Endothelial cell of umbilical vein (primary cell): ENCODE results near the gene SOCS7. TPM values are rescaled to one million over a fixed set of nuclear protein-coding genes. Genes with fewer than 3 reads are reported as not detected.

Experiments
- BruUV-seq: library from RNA; stranded (reverse); fragments of 400-500 nt; replicated peaks from 2 replicates; lab custom pipeline; 2021; lab: Mats Ljungman, UMichigan
- CTCF ChIA-PET: fragments of 300-600, 350-600 bp; sonication (Branson Sonifier 250); formaldehyde crosslinking; loops from one replicate; lab custom pipeline; 2021; ENCODE audit warnings: antibody characterized with exemption, inconsistent platforms; lab: Charles Lee
- POLR2A ChIA-PET: fragments of 300-600, 350-600 bp; sonication (Branson Sonifier 250); formaldehyde crosslinking; loops from one replicate; lab custom pipeline; 2021; ENCODE audit warnings: antibody characterized with exemption, inconsistent platforms; lab: Charles Lee
- DNase-seq: peaks from one replicate; pipeline ENCODE4 v3.0.0-alpha.2; 2011; ENCODE audit warnings: low read depth, low spot score
- FAIRE-seq: peaks from 2 replicates; lab custom pipeline; 2011; peaks lifted over from hg19 to GRCh38; lab: Jason Lieb, UNC
- H2AFZ ChIP-seq: 2 replicates; pipeline ENCODE4 v1.6.0; 2012; ENCODE audit warnings: low read depth, low read length, control low read depth, inconsistent platforms
- H3K27ac ChIP-seq: 2 replicates; pipeline ENCODE4 v1.5.1; 2011; ENCODE audit warnings: low read depth, mild to moderate bottlenecking, control low read depth, low read length, moderate library complexity; ENCODE audit not compliant: insufficient read depth
- H3K27me3 ChIP-seq, 2 experiments: 2 replicates each; pipeline versions ENCODE4 v1.6.0 to v1.6.1; 2011; ENCODE audit warnings: low read length in 2 of 2, mixed read lengths in 1 of 2; ENCODE audit not compliant: control insufficient read depth in 2 of 2, insufficient read depth in 2 of 2
- H3K36me3 ChIP-seq, 2 experiments: 2 replicates in 1 of 2; 3 replicates in 1 of 2; pipeline ENCODE4 v1.5.1; 2011; ENCODE audit warnings: low read length in 2 of 2, mild to moderate bottlenecking in 1 of 2, moderate library complexity in 1 of 2; ENCODE audit not compliant: control insufficient read depth in 2 of 2, insufficient read depth in 2 of 2; ENCODE audit errors: extremely low read depth in 1 of 2
- H3K4me1 ChIP-seq: 3 replicates; pipeline ENCODE4 v1.5.1; 2011; ENCODE audit warnings: mild to moderate bottlenecking, low read length; ENCODE audit not compliant: control insufficient read depth, insufficient read depth; ENCODE audit errors: extremely low read depth
- H3K4me2 ChIP-seq: 2 replicates; pipeline ENCODE4 v1.6.1; 2011; ENCODE audit warnings: low read length, control low read depth, mixed read lengths; ENCODE audit not compliant: insufficient read depth
- H3K4me3 ChIP-seq, 3 experiments: fragments of 200-600 bp in 1 of 3; sonication (generic), shearing (Covaris generic) in 1 of 3; replicated peaks in 1 of 3; 2 replicates each; pipeline ENCODE4 v1.5.1; 2011 to 2016; ENCODE audit warnings: control low read depth in 3 of 3, low read length in 3 of 3, mild to moderate bottlenecking in 2 of 3, inconsistent platforms in 1 of 3, low read depth in 1 of 3, moderate library complexity in 1 of 3; ENCODE audit not compliant: insufficient read depth in 1 of 3
- H3K79me2 ChIP-seq: 2 replicates; pipeline ENCODE4 v1.6.0; 2012; ENCODE audit warnings: low read length, inconsistent platforms; ENCODE audit not compliant: control insufficient read depth, insufficient read depth
- H3K9ac ChIP-seq: replicated peaks from 2 replicates; pipeline ENCODE3; 2011; ENCODE audit warnings: low read length, control low read depth; ENCODE audit not compliant: insufficient read depth; ENCODE audit errors: extremely low read depth
- H3K9me1 ChIP-seq: replicated peaks from 3 replicates; pipeline ENCODE4 v1.6.0; 2011; ENCODE audit warnings: mild to moderate bottlenecking, low read length; ENCODE audit not compliant: control insufficient read depth, insufficient read depth; ENCODE audit errors: extremely low read depth
- H3K9me3 ChIP-seq: replicated peaks from 2 replicates; pipeline ENCODE4 v1.5.1; 2012; ENCODE audit warnings: low read length, inconsistent platforms; ENCODE audit not compliant: control insufficient read depth, insufficient read depth
- H4K20me1 ChIP-seq: replicated peaks from 2 replicates; pipeline ENCODE3; 2011; ENCODE audit warnings: mild to moderate bottlenecking, low read length; ENCODE audit not compliant: control insufficient read depth, insufficient read depth; ENCODE audit errors: extremely low read depth
- EZH2 ChIP-seq: IDR thresholded peaks from 2 replicates; pipeline ENCODE4 v1.6.1; 2012; ENCODE audit warnings: borderline replicate concordance, low read depth, mild to moderate bottlenecking, moderate library complexity, low read length, inconsistent platforms; ENCODE audit not compliant: severe bottlenecking
- FOS ChIP-seq: IDR thresholded peaks from 2 replicates; pipeline ENCODE4 v1.6.1; 2011; ENCODE audit warnings: mild to moderate bottlenecking, low read length, moderate library complexity, borderline replicate concordance; ENCODE audit not compliant: insufficient read depth
- GATA2 ChIP-seq: IDR thresholded peaks from 2 replicates; pipeline ENCODE4 v1.7.0; 2011; ENCODE audit warnings: low read depth, mild to moderate bottlenecking, moderate library complexity, mixed read lengths, low read length; ENCODE audit not compliant: insufficient read length, insufficient read depth
- JUN ChIP-seq: IDR thresholded peaks from 2 replicates; pipeline ENCODE4 v1.6.1; 2011; ENCODE audit warnings: borderline replicate concordance, low read depth; ENCODE audit not compliant: insufficient read length, insufficient read depth
- MYC ChIP-seq: IDR thresholded peaks from one replicate; pipeline ENCODE4 v1.6.1; 2011; ENCODE audit warnings: mild to moderate bottlenecking, low read depth, low read length
- POLR2A ChIP-seq: IDR thresholded peaks from 2 replicates; pipeline ENCODE4 v1.6.1; 2012; ENCODE audit warnings: low read depth, mild to moderate bottlenecking, control low read depth, low read length
- POLR2AphosphoS5 ChIP-seq: IDR thresholded peaks from 2 replicates; pipeline ENCODE4 v1.6.1; 2012; ENCODE audit warnings: low read depth, mild to moderate bottlenecking, control low read depth, low read length, moderate library complexity; ENCODE audit not compliant: insufficient read depth
- dilution Hi-C: fragments of 300-500 bp; cut with MboI; formaldehyde crosslinking; loops from one replicate; pipeline ENCODE4 v1.15.0; 2019; ENCODE audit warnings: low sequenced_read_pairs; ENCODE audit not compliant: extremely low pct_ligation_motif_present
- intact Hi-C: fragments of 100-400 bp; cut with micrococcal nuclease; formaldehyde crosslinking; loops from one replicate; pipeline ENCODE4 v1.10.0; 2022
- polyA plus RNA-seq, 4 experiments: library from polyadenylated mRNA; depleted of rRNA in 3 of 4; stranded (reverse) in 3 of 4; unstranded in 1 of 4; fragments of >200 nt; gene quantifications; 2 replicates each; pipeline versions ENCODE4 v1.2.1 to v1.2.3, GENCODE V29; 2011 to 2012; ENCODE audit warnings: missing spikeins in 1 of 4
- total RNA-seq: library from RNA; stranded (reverse); gene quantifications from 2 replicates; pipeline ENCODE4 v1.2.3, GENCODE V29; 2021
- TF ChIP-seq, protein P1 (sequence below): IDR thresholded peaks from 2 replicates; pipeline ENCODE4 v1.6.1; 2011; ENCODE audit not compliant: insufficient read depth, insufficient read length
- TF ChIP-seq, protein P2 (sequence below), 2 donors: IDR thresholded peaks; 1 replicate in 1 of 2; 2 replicates in 1 of 2; pipeline ENCODE4 v1.5.1; 2011; ENCODE audit warnings: low read length in 2 of 2, mild to moderate bottlenecking in 2 of 2, moderate library complexity in 2 of 2, control low read depth in 1 of 2, inconsistent platforms in 1 of 2, low read depth in 1 of 2; ENCODE audit not compliant: insufficient read depth in 1 of 2; ENCODE audit errors: extremely low read depth in 1 of 2

SOCS7 gene
- total and polyA plus RNA-seq, 2 donors (not counting 3 experiments of a cell fraction or from before 2014, with no cell fraction given), result 5.9 to 10.4 TPM

DNA sequence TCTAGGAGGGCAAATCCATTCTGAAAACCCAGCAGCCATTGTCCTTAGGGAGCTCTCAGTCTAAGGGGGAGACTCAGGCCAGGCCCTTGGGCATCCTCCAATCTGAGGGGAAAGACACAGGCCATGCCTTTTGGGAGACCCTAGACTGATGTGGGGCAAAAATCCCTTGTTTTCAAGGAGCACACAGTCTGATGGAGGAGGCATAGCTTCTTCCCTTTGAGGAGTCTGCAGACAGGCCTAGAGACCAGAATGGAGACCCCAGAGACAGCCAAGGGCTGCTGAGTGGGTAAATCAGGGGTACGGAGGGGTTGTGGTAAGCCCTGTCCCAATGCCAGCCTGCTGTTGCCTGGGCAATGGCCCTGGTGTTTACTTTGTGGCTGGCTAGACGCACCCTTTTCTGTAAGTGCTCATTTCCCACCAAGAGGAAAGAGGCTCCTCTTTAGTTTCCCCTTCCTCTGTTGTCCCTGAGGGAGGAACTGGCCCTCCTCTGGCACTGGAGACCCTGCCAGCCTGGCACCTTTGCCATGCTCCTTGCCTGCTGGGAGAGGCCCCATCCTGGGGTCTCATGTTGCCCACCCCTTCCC, 96.0 kb downstream of the SOCS7 start:
- H3K4me3 ChIP-seq, result no peak overlapping the region

More for the DNA sequence above, 96.0 kb downstream of the SOCS7 start:
- H3K27ac ChIP-seq, result peak overlapping the region; percentile 73
- no peak overlapping the region for H2AFZ ChIP-seq
- H4K20me1 ChIP-seq, result no peaks in the 10 kb centered on the region
- no peaks in the 10 kb centered on the region for H3K27me3 ChIP-seq
- POLR2A ChIA-PET, result no interaction called here
- FAIRE-seq (no peak), DNase-seq (peak; percentile 36)
- H3K9me1 ChIP-seq, result no peaks in the 10 kb centered on the region
- peak overlapping the region; percentile 19 for H3K9ac ChIP-seq
- H3K79me2 ChIP-seq, result peaks cover 67% of the 10 kb centered on the region
- no TSS peak for BruUV-seq
- H3K4me1 ChIP-seq, result peaks cover 56% of the 10 kb centered on the region
- intact Hi-C loops (no loop called here), dilution Hi-C loops (no loop called here)
- no peaks in the 10 kb centered on the region for H3K9me3 ChIP-seq
- no peak overlapping the region for H3K4me2 ChIP-seq
- H3K36me3 ChIP-seq, result no peaks in the 10 kb centered on the region
- CTCF ChIA-PET, result interaction anchor here (0.7 to 1.4 kb wide), 6 partner anchors 8 to 24 kb away, joined by 3 to 14 read pairs (median 4); no protein-coding TSS in a partner anchor
- TF ChIP-seq POLR2A, result no peak
- no peak for TF ChIP-seq JUN
- TF ChIP-seq EZH2, result no peak
- no peak for TF ChIP-seq FOS
- TF ChIP-seq, protein P1, sequence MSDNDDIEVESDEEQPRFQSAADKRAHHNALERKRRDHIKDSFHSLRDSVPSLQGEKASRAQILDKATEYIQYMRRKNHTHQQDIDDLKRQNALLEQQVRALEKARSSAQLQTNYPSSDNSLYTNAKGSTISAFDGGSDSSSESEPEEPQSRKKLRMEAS, result no peak
- TF ChIP-seq GATA2, result no peak
- TF ChIP-seq MYC, result no peak
- no peak for TF ChIP-seq POLR2AphosphoS5
- TF ChIP-seq, protein P2, sequence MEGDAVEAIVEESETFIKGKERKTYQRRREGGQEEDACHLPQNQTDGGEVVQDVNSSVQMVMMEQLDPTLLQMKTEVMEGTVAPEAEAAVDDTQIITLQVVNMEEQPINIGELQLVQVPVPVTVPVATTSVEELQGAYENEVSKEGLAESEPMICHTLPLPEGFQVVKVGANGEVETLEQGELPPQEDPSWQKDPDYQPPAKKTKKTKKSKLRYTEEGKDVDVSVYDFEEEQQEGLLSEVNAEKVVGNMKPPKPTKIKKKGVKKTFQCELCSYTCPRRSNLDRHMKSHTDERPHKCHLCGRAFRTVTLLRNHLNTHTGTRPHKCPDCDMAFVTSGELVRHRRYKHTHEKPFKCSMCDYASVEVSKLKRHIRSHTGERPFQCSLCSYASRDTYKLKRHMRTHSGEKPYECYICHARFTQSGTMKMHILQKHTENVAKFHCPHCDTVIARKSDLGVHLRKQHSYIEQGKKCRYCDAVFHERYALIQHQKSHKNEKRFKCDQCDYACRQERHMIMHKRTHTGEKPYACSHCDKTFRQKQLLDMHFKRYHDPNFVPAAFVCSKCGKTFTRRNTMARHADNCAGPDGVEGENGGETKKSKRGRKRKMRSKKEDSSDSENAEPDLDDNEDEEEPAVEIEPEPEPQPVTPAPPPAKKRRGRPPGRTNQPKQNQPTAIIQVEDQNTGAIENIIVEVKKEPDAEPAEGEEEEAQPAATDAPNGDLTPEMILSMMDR (IDR thresholded peaks at IDR 0.05; ENCODE audit: extremely low read depth in 1 of 2, insufficient read depth in 1 of 2, low read depth in 1 of 2, low read length in 2 of 2), result no peak
